BJ (cell line): ENCODE results near the gene LOXHD1. TPM values are rescaled to one million over a fixed set of nuclear protein-coding genes. Genes with fewer than 3 reads are reported as not detected.

Experiments
- CTCF ChIA-PET: fragments of 350-600 bp; formaldehyde crosslinking; extraction: SDS; loops from one replicate; lab custom pipeline; 2021; ENCODE audit warnings: antibody characterized with exemption, inconsistent platforms; lab: Yijun Ruan, JAX
- POLR2A ChIA-PET: fragments of 300-600 bp; sonication (Branson Sonifier 250); formaldehyde crosslinking; extraction: SDS; loops from one replicate; lab custom pipeline; 2021; ENCODE audit warnings: antibody characterized with exemption; lab: Charles Lee
- DNase-seq: peaks from one replicate; pipeline ENCODE4 v3.0.0-alpha.2; 2011; ENCODE audit warnings: low read depth
- H3K27me3 ChIP-seq: 2 replicates; pipeline ENCODE4 v1.6.0; 2011; ENCODE audit warnings: low read length; ENCODE audit not compliant: control insufficient read depth, insufficient read depth
- H3K36me3 ChIP-seq: 2 replicates; pipeline ENCODE4 v1.5.1; 2011; ENCODE audit warnings: low read length; ENCODE audit not compliant: control insufficient read depth, insufficient read depth
- H3K4me3 ChIP-seq: 2 replicates; pipeline ENCODE4 v1.5.1; 2011; ENCODE audit warnings: low read depth, mild to moderate bottlenecking, control low read depth, low read length
- polyA plus RNA-seq: library from polyadenylated mRNA; depleted of rRNA; stranded (reverse); fragments of >200 nt; gene quantifications from 2 replicates; pipeline ENCODE4 v1.2.3, GENCODE V29; 2011
- TF ChIP-seq, protein P1 (sequence below): IDR thresholded peaks from 2 replicates; pipeline ENCODE4 v1.5.1; 2011; ENCODE audit warnings: low read depth, mild to moderate bottlenecking, control low read depth, inconsistent platforms, low read length, moderate library complexity; ENCODE audit not compliant: insufficient read depth

The LOXHD1 gene
- polyA plus RNA-seq, 1 experiment = not detected

DNA sequence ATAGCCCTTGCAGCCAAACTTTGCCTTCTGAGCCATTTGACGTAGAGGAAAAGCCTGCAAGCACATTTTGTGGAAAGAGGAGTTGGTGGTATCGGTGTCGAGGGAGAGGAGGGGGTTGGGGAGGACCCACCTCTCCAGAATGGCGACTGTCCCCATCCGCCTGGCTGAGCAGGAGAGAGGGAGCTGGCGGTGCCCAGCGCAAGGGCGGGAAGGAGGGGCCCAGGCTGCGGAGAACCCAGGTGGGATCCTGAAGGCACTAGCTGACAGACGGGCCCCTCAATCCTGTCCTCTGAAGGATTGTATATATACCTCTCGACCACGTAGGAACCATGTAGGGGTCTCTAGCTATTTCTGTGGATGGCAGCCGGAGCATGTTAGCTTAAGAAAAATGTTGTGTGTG is 200.3 kb downstream of the LOXHD1 start:
- no peaks in the 10 kb centered on the region for H3K36me3 ChIP-seq
- no peaks in the 10 kb centered on the region for H3K27me3 ChIP-seq
- TF ChIP-seq, protein P1, sequence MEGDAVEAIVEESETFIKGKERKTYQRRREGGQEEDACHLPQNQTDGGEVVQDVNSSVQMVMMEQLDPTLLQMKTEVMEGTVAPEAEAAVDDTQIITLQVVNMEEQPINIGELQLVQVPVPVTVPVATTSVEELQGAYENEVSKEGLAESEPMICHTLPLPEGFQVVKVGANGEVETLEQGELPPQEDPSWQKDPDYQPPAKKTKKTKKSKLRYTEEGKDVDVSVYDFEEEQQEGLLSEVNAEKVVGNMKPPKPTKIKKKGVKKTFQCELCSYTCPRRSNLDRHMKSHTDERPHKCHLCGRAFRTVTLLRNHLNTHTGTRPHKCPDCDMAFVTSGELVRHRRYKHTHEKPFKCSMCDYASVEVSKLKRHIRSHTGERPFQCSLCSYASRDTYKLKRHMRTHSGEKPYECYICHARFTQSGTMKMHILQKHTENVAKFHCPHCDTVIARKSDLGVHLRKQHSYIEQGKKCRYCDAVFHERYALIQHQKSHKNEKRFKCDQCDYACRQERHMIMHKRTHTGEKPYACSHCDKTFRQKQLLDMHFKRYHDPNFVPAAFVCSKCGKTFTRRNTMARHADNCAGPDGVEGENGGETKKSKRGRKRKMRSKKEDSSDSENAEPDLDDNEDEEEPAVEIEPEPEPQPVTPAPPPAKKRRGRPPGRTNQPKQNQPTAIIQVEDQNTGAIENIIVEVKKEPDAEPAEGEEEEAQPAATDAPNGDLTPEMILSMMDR = no peak
- ChIA-PET CTCF (no interaction called here), POLR2A (no interaction called here)
- H3K4me3 ChIP-seq = no peak overlapping the region
- DNase-seq = no peak

DNA sequence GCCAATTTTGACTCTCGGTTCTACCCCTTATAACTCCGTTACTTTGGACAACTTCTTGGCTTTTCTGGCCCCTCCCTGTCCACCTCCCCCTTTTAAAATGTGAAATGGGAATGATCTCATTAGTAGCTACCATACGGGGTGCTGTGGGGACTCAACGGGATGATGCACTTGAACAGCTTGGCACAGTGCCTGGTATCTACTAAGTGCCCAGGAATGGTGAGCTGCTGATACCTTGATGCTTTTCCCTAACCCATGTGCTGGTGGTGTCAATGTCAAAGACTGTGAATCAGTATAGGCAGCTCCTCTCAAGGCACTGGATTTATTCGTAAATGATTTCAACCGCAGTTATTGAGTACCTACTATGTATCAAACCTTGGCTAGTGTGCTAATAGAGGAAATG is 204.2 kb downstream of the LOXHD1 start:
- Histone ChIP-seq H3K4me3 (no peak overlapping the region), H3K36me3 (no peaks in the 10 kb centered on the region), H3K27me3 (no peaks in the 10 kb centered on the region)
- TF ChIP-seq, protein P1 = no peak
- ChIA-PET CTCF (no interaction called here), POLR2A (no interaction called here)
- no peak for DNase-seq

DNA sequence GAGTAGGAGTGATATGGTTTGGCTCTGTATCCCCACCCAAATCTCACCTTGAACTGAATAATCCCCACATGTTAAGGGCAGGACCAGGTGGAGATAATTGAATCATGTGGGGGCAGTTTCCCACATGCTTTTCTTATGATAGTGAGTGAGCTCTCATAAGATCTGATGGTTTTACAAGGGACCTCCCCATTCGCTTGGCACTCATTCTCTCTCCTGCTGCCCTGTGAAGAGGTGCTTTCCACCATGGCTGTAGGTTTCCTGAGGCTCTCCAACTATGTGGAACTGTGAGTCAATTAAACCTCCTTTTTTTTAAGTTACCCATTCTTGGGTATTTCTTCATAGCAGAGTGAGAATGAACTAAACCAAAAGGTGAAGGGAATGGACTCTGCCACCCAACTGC is 207.5 kb downstream of the LOXHD1 start:
- TF ChIP-seq, protein P1 = no peak
- ChIA-PET POLR2A (no interaction called here), CTCF (no interaction called here)
- Histone ChIP-seq H3K4me3 (no peak overlapping the region), H3K27me3 (no peaks in the 10 kb centered on the region), H3K36me3 (no peaks in the 10 kb centered on the region)
- DNase-seq = no peak

DNA sequence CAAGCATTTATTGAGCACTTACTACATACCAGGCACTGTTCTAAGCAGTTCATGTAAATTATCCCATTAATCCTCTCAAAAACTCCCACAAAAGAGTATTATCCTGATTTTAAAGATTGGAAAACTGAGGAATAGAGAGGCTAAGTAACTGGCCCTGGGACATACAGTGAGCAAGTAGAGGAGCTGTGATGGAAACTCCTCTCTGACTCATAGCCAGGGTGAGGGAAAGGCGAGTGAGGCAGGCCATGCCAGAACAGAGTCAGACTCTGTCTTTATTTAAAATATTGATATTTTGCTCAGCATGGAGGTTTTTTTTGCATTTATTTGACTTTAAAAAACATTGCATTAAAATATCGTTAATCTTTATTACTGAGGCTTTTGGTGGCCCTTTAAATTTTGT is 208.0 kb downstream of the LOXHD1 start:
- H3K4me3 ChIP-seq = no peak overlapping the region
- CTCF ChIA-PET = interaction anchor here (1.1 kb wide), 1 partner anchor 16 kb away, joined by 3 read pairs; no protein-coding TSS in a partner anchor
- H3K27me3 ChIP-seq = no peaks in the 10 kb centered on the region
- H3K36me3 ChIP-seq = no peaks in the 10 kb centered on the region
- TF ChIP-seq, protein P1 = no peak
- POLR2A ChIA-PET = no interaction called here
- DNase-seq = no peak

DNA sequence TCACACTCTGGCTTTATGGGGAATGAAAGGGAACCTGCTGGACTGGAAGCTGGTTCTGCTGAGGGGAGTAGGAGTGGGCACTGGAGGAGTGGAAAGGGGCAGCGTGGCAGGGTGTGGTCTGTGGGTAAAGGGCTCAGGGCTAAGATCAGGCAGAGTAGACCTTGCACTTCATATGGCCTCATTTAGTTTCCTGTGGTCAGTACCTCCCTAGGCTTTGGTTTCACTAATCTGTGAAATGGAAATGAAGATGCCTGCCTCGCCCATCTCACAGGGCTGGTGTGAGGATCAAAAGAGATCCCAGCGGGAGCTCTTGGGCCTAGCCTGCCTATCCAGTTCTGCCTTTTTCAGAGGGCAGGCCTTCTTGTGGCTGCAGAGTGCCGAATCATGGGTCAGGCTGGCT is 208.7 kb downstream of the LOXHD1 start:
- CTCF ChIA-PET = interaction anchor here (1.1 kb wide), 1 partner anchor 16 kb away, joined by 3 read pairs; no protein-coding TSS in a partner anchor
- TF ChIP-seq, protein P1 = no peak
- Histone ChIP-seq H3K27me3 (no peaks in the 10 kb centered on the region), H3K4me3 (no peak overlapping the region), H3K36me3 (no peaks in the 10 kb centered on the region)
- POLR2A ChIA-PET = no interaction called here
- DNase-seq = no peak
